Bronchial epithelial cell (primary cell): ENCODE measurements around the gene STARD13. TPM values are rescaled to one million over a fixed set of nuclear protein-coding genes. Genes with fewer than 3 reads are reported as not detected.

Experiments
- DNase-seq: peaks from one replicate; pipeline ENCODE4 v3.0.0-alpha.2; 2010; ENCODE audit warnings: low read depth
- FAIRE-seq: peaks from 2 replicates; lab custom pipeline; 2011; peaks lifted over from hg19 to GRCh38; lab: Jason Lieb, UNC
- H3K27me3 ChIP-seq: 2 replicates; pipeline ENCODE4 v1.5.1; 2011; ENCODE audit warnings: low read length; ENCODE audit not compliant: control insufficient read depth, insufficient read depth
- H3K36me3 ChIP-seq: 2 replicates; pipeline ENCODE4 v1.5.1; 2011; ENCODE audit warnings: low read length; ENCODE audit not compliant: control insufficient read depth, insufficient read depth
- H3K4me3 ChIP-seq: 2 replicates; pipeline ENCODE4 v1.5.1; 2011; ENCODE audit warnings: mild to moderate bottlenecking, low read depth, low read length, control low read depth
- CTCF ChIP-seq: IDR thresholded peaks from 2 replicates; pipeline ENCODE4 v1.5.1; 2011; ENCODE audit warnings: mild to moderate bottlenecking, moderate library complexity, low read length, control low read depth, inconsistent platforms; ENCODE audit not compliant: insufficient read depth, severe bottlenecking
- total RNA-seq: library from RNA; depleted of rRNA; stranded (reverse); fragments of >200 nt; gene quantifications from 2 replicates; pipeline ENCODE4 v1.2.1, GENCODE V29; 2014

STARD13 gene
- total RNA-seq = 1.0 and 2.1 TPM in 2 replicates

- peak; percentile 24 for TF ChIP-seq CTCF
- FAIRE-seq = peak; percentile 75
- DNase-seq = peak; percentile 90
- no peaks in the 10 kb centered on the region for H3K36me3 ChIP-seq
- H3K27me3 ChIP-seq = no peaks in the 10 kb centered on the region
- H3K4me3 ChIP-seq = peak within 1 kb of the TSS; percentile 56
These were observed at the start of gene STARD13 for GRCh38 chr13:33285420-33286124. STARD13 (minus strand) TSS chr13:33285755; CDS start chr13:33285638, 117 bp downstream.

- no peak overlapping the region for H3K4me3 ChIP-seq
- H3K27me3 ChIP-seq = no peaks in the 10 kb centered on the region
- no peak for FAIRE-seq
- H3K36me3 ChIP-seq = no peaks in the 10 kb centered on the region
- DNase-seq = no peak
- no peak for TF ChIP-seq CTCF
These were observed 49.3 kb upstream of the STARD13 start for GRCh38 chr13:33334831-33335230.

GRCh38 chr13:33331962-33332361 lies 46.4 kb upstream of the STARD13 start:
- Histone ChIP-seq H3K27me3 (no peaks in the 10 kb centered on the region), H3K36me3 (no peaks in the 10 kb centered on the region), H3K4me3 (no peak overlapping the region)
- DNase-seq (no peak), FAIRE-seq (no peak)
- no peak for TF ChIP-seq CTCF

GRCh38 chr13:33330483-33330882 lies 44.9 kb upstream of the STARD13 start:
- no peak overlapping the region for H3K4me3 ChIP-seq

GRCh38 chr13:33328701-33329100 lies 43.1 kb upstream of the STARD13 start:
- Histone ChIP-seq H3K4me3 (no peak overlapping the region), H3K27me3 (no peaks in the 10 kb centered on the region), H3K36me3 (no peaks in the 10 kb centered on the region)
- DNase-seq (peak; percentile 12), FAIRE-seq (no peak)
- TF ChIP-seq CTCF = no peak

More at GRCh38 chr13:33330483-33330882, 44.9 kb upstream of the STARD13 start:
- Histone ChIP-seq H3K27me3 (no peaks in the 10 kb centered on the region), H3K36me3 (no peaks in the 10 kb centered on the region)
- TF ChIP-seq CTCF = no peak
- DNase-seq (no peak), FAIRE-seq (no peak)
